ENCODE data around the gene GRHL3. TPM values are rescaled to one million over a fixed set of nuclear protein-coding genes. Genes with fewer than 3 reads are reported as not detected.

The GRHL3 gene
- total RNA-seq, 1 donor from 2014 or later: not detected

DNA sequence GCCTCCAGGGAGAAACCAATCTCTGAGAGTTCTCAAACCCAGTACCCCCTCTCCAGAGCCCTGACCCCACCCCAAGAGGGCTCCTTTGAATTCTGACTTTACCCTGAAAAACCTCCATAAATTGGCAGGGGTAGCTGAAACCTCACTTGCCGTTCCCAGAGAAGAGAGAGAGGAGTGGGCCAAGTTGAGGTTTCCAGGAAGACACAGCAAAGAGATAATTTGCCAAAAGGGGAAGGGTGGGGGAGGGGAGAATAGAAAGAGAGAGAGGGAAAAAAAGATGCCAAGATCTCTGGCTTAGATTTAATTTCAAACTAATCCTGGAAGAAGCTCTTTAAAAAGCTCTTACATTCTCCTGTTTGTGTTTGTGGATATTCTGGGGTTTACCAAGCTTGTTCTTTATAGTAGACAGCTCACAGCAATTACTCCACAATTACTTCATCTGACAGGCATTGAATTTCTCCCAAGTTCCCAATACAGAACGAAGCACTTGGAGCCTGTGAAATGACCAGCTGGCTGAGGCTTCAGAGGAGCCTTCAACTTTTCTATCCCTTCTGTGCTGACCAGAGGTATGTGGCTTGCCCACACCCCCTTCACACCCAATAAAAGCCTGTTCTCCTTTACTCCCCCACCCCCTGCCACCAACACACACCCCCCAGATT is 1.1 kb upstream of the GRHL3 start:
- DNase-seq (ENCODE audit: low read depth in 2 of 2): no peak

- no peak for DNase-seq (ENCODE audit: low read depth in 2 of 2)
Measured at GRCh38 chr1:24318615-24319311, 394 bp upstream of the GRHL3 start.

- DNase-seq (ENCODE audit: low read depth in 2 of 2): no peak
Measured at GRCh38 chr1:24319962-24320361, 805 bp downstream of the GRHL3 start.

DNA sequence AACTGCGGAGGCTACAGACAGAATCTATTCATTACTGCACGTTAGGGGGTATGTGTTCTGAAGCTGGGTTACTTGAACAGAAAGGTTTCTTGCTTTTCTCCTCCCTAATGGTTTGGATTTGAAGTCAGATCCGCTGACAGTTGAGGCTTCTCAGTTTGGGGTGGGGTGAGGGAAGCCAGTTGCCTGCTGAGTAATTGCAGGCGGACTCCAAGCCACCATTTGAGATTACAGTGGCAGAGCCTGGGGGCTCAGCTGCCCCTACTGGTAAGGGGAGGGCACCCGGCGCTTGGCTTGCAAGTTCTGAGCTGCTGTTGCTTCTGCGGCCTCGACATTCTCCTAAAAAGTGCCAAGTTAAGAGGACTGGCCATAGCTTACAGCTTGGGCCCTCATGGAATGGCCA is 2.0 kb downstream of the GRHL3 start:
- no peak for DNase-seq (ENCODE audit: low read depth in 2 of 2)

DNA sequence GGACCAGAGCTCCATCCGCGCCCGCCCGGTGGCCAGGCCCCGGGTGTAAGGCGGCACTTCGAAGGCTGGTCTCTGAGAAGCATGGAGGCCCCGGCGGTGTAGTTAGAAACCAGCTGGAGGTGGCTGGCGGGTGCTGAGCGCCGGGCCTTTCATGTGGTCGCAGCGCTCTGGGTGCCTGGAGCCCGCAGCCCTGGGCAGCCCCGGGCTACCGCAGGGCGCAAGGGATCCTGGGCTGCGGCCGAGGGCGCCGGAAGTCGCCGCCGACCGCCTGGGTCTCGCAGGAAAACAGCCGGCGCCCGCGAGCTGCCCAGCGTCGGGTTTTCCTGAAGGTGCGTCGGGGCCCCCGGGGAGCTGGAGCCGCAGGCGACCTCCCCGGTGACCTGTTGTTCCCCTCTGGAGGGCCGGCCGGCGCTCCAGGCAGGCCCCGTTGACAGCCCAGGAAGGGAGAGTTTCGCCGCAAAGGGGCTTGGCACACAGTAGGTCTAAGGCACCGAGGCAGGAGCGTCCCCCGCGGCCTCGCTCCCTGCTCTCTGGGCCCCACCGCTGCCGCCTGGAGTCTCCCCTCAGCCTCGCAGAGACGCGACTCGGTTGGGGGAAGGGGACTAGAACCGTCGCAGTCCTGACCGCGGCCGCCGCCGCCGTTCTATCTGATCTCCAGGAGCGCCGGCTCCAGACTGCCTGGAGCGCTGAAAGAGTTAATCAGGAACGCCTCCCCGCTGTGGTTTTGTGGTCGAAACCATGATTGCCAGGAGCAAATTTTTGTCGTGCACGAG is 2.7 kb downstream of the GRHL3 start:
- DNase-seq (ENCODE audit: low read depth in 2 of 2): peak in 1 of 2 donors; percentile 20

DNA sequence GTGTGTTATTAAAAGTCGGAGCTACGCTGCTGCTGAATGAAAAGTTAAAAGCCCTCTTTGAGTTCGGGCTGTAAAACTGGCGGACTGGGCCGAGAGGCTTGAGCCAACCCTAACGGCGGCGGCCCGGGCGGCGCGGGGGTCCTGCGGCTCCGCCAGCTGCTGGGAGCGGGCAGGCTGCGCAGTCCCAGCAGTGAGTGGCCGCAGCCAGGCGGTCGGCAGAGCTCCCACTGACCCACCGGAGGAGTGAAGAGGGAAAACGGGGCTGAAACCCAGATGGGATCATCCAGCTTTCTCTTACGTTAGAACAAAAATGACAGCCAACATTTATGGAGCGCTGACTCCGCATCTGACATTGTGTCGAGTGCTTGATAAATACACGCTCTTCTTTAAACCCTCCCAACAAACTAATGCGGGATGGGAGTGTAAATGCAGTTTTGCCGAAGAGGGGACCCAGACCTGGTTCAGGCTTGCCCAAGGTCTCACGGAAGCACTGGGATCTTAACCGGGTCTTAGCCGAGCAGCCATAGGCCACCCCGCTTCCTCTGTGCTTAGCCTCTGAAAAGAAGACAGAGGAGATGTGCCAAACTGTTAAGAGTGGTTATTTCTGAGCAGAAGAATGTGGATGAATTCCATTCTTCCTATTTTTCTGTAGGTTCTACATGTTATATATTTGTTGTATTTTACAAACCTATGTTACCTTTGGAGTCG is 3.5 kb downstream of the GRHL3 start:
- DNase-seq (ENCODE audit: low read depth in 2 of 2): no peak

- DNase-seq (ENCODE audit: low read depth in 2 of 2): no peak
Measured at GRCh38 chr1:24323281-24323680, 4.1 kb downstream of the GRHL3 start.

GRCh38 chr1:24324903-24325302 is 5.7 kb downstream of the GRHL3 start:
- no peak for DNase-seq (ENCODE audit: low read depth in 2 of 2)

GRCh38 chr1:24325587-24326449 is 6.7 kb downstream of the GRHL3 start:
- DNase-seq (ENCODE audit: low read depth in 2 of 2): no peak

- DNase-seq (ENCODE audit: low read depth in 2 of 2): no peak
Measured at GRCh38 chr1:24327486-24327885, 8.3 kb downstream of the GRHL3 start.

GRCh38 chr1:24327891-24328290 is 8.7 kb downstream of the GRHL3 start:
- no peak for DNase-seq (ENCODE audit: low read depth in 2 of 2)

GRCh38 chr1:24329331-24329730 is 10.2 kb downstream of the GRHL3 start:
- no peak for DNase-seq (ENCODE audit: low read depth in 2 of 2)

- no peak for DNase-seq (ENCODE audit: low read depth in 2 of 2)
Measured at GRCh38 chr1:24329797-24330543, 10.8 kb downstream of the GRHL3 start.

GRCh38 chr1:24331961-24332673 is 13.0 kb downstream of the GRHL3 start:
- no peak for DNase-seq (ENCODE audit: low read depth in 2 of 2)

GRCh38 chr1:24336075-24336474 is 16.9 kb downstream of the GRHL3 start:
- DNase-seq (ENCODE audit: low read depth in 2 of 2): no peak

DNA sequence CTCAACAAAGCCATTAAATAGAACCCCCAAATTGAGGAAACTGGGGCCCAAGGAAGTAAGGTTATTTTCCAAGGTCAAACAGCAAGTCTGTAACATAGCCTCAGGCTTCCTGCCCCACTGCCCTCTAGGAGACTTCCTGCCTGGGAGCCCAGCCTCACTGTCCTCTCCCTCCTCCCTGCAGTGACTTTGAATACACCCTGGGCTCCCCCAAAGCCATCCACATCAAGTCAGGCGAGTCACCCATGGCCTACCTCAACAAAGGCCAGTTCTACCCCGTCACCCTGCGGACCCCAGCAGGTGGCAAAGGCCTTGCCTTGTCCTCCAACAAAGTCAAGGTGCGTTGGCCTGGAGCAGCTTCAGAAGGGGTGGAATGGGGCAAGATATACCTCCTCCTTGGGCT is 18.3 kb downstream of the GRHL3 start:
- no peak for DNase-seq (ENCODE audit: low read depth in 2 of 2)

DNA sequence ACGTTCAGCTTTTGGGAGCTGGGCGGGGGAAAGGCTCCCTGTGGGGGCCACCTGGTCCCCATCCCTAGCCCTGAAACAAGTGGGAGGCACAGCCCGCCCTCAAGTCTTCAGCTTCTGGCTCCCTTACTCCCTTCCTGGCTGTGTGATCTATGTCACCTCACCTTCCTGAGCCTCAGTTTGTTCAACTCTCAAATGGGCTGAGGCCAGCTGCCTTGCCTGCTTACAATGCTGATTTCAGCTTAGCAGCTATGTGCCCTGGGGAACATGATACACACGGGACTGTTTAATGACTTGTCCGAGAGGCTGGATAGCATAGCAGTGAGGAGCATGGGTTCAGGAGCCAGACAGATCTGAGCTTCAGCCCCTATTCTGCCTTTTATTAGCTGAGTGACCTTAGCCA is 19.3 kb downstream of the GRHL3 start:
- no peak for DNase-seq (ENCODE audit: low read depth in 2 of 2)

GRCh38 chr1:24339996-24340395 is 20.8 kb downstream of the GRHL3 start:
- DNase-seq (ENCODE audit: low read depth in 2 of 2): no peak

DNA sequence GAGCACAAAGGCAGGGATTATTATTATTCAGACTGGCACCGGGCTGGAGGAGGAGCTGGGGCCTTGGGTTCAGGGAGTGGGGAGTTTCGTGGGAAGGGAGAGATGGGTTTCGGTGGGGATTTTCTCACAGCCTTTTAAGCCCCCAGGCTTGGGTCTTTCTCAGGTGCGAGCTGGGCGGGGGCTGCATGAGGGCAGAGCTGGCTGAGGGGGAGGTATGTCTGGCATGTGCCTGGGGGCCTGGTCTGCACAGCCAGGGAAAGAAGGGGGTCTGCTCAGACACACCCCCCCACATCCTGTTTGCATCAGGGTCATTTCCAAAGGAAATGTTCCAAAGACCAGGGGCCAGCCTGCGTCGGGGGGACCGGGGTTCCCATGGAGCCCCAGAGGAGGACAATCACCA is 21.6 kb downstream of the GRHL3 start:
- DNase-seq (ENCODE audit: low read depth in 2 of 2): no peak

DNA sequence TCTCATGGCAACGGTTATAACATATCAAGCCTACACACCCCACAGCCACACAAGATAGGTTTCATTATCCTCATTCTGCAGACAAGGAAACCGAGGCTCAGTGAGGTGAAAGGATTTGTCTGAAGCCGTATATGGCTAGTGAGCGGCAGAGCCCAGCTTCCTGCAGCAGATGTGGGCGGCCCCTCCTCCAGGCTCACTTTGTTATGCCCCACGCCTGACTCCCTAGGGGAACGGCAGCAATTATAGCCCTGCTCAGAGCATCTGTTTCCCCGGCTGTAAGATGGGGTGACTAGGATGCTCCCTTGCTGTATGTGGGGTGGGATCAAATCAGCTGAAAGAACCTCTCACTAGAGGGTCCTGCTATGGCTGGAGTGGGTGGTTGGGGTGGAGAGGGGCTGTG is 22.1 kb downstream of the GRHL3 start:
- no peak for DNase-seq (ENCODE audit: low read depth in 2 of 2)
